ENCODE measurements around the gene MCC. TPM values are rescaled to one million over a fixed set of nuclear protein-coding genes. Genes with fewer than 3 reads are reported as not detected.
A peak's percentile ranks its signal among the peaks of the same experiment; 100 is the strongest.

Gene MCC
- polyA plus RNA-seq, 1 donor (not counting 4 experiments of a cell fraction or from before 2014, with no cell fraction given): 24.6 TPM

DNA sequence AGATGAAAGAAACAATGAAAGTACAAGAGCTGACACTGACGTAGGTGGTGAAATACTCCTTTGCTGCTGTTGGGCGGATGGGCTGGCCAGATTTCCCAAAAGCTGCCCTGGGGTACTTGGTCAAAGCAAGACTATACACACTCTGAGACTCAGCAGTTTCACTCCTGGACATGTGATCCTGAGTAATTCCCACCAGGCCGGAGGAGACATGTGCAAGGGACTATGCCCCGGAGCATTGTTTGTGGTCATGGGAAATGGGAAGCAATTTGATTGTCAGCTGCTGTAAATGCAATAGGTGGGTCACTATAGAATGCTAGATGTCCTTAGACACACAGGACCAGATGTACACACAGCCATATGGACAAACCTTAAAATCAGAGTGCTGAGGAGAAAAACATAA, 395.6 kb downstream of the MCC start:
- no peak overlapping the region for H3K9ac ChIP-seq (ENCODE audit: control insufficient read depth, extremely low read depth, insufficient read depth, low read length)
- no peaks in the 10 kb centered on the region for H3K9me3 ChIP-seq (ENCODE audit: control insufficient read depth, low read depth, low read length)
- peaks cover 4% of the 10 kb centered on the region for H3K79me2 ChIP-seq (ENCODE audit: control insufficient read depth, insufficient read depth, low read length)
- dilution Hi-C loops (cut with MboI; ENCODE audit: extremely low pct_ligation_motif_present, low sequenced_read_pairs): no loop called here
- peaks cover 5 to 9% of the 10 kb centered on the region in 2 experiments for H3K36me3 ChIP-seq (ENCODE audit: control insufficient read depth in 2 of 2, extremely low read depth in 1 of 2, insufficient read depth in 2 of 2, low read length in 2 of 2)
- peaks cover 10% of the 10 kb centered on the region for H3K4me1 ChIP-seq (ENCODE audit: control insufficient read depth, extremely low read depth, insufficient read depth, low read length)
- peak; percentile 32 for DNase-seq (ENCODE audit: low read depth, low spot score)
- no peak overlapping the region for H3K4me2 ChIP-seq (ENCODE audit: control insufficient read depth, extremely low read depth, insufficient read depth, low read depth, low read length)
- no peaks in the 10 kb centered on the region for H4K20me1 ChIP-seq (ENCODE audit: control insufficient read depth, extremely low read depth, insufficient read depth, low read length)
- no peak overlapping the region for H3K4me3 ChIP-seq (ENCODE audit: control insufficient read depth in 2 of 3, extremely low read depth in 1 of 3, insufficient read depth in 2 of 3, low read depth in 1 of 3, low read length in 3 of 3)
- no peaks in the 10 kb centered on the region for H3K27me3 ChIP-seq (ENCODE audit: control insufficient read depth, extremely low read depth, insufficient read depth, low read length)
- FAIRE-seq: peak; percentile 62
- peaks cover 5% of the 10 kb centered on the region for H3K9me1 ChIP-seq (ENCODE audit: control insufficient read depth, extremely low read depth, insufficient read depth, low read length)
- H2AFZ ChIP-seq (ENCODE audit: control insufficient read depth, low read length): no peak overlapping the region
- H3K27ac ChIP-seq (ENCODE audit: control insufficient read depth, insufficient read depth, low read length): peak overlapping the region; percentile 42
- TF ChIP-seq CTCF (optimal IDR thresholded peaks at IDR 0.05 in 1 of 3, IDR thresholded peaks at IDR 0.05 in 1 of 3, conservative IDR thresholded peaks at IDR 0.05 in 1 of 3; ENCODE audit: extremely low read depth in 1 of 3, insufficient read depth in 2 of 3, low read length in 3 of 3) (no peak), EZH2 (IDR thresholded peaks at IDR 0.05; ENCODE audit: low read length) (no peak)

- Histone ChIP-seq H3K4me1 (ENCODE audit: control insufficient read depth, extremely low read depth, insufficient read depth, low read length) (peaks cover 10% of the 10 kb centered on the region), H3K27ac (ENCODE audit: control insufficient read depth, insufficient read depth, low read length) (no peak overlapping the region), H3K4me3 (ENCODE audit: control insufficient read depth in 2 of 3, extremely low read depth in 1 of 3, insufficient read depth in 2 of 3, low read depth in 1 of 3, low read length in 3 of 3) (no peak overlapping the region), H3K36me3 (ENCODE audit: control insufficient read depth in 2 of 2, extremely low read depth in 1 of 2, insufficient read depth in 2 of 2, low read length in 2 of 2) (peaks cover 7 to 16% of the 10 kb centered on the region in 2 experiments), H3K9ac (ENCODE audit: control insufficient read depth, extremely low read depth, insufficient read depth, low read length) (no peak overlapping the region), H2AFZ (ENCODE audit: control insufficient read depth, low read length) (no peak overlapping the region), H3K9me3 (ENCODE audit: control insufficient read depth, low read depth, low read length) (no peaks in the 10 kb centered on the region), H3K79me2 (ENCODE audit: control insufficient read depth, insufficient read depth, low read length) (peaks cover 4% of the 10 kb centered on the region), H4K20me1 (ENCODE audit: control insufficient read depth, extremely low read depth, insufficient read depth, low read length) (no peaks in the 10 kb centered on the region), H3K4me2 (ENCODE audit: control insufficient read depth, extremely low read depth, insufficient read depth, low read depth, low read length) (no peak overlapping the region), H3K9me1 (ENCODE audit: control insufficient read depth, extremely low read depth, insufficient read depth, low read length) (peaks cover 5% of the 10 kb centered on the region), H3K27me3 (ENCODE audit: control insufficient read depth, extremely low read depth, insufficient read depth, low read length) (no peaks in the 10 kb centered on the region)
- FAIRE-seq: peak; percentile 36
- no peak for DNase-seq (ENCODE audit: low read depth, low spot score)
- dilution Hi-C loops (cut with MboI; ENCODE audit: extremely low pct_ligation_motif_present, low sequenced_read_pairs): no loop called here
- TF ChIP-seq EZH2 (IDR thresholded peaks at IDR 0.05; ENCODE audit: low read length): no peak
These were observed 396.6 kb downstream of the MCC start for GRCh38 chr5:113091622-113092021.
